Panc1 (cell line): ENCODE data around the gene NCKAP1. TPM values are rescaled to one million over a fixed set of nuclear protein-coding genes. Genes with fewer than 3 reads are reported as not detected.
A peak's percentile ranks its signal among the peaks of the same experiment; 100 is the strongest.

Experiments used
- ATAC-seq: fragments of 200-7000 bp; cut with Tn5 transposase; 2 replicates; pipeline ENCODE4 v1.9.1; 2020; ENCODE audit warnings: mild to moderate bottlenecking, moderate library complexity
- BruUV-seq: library from RNA; stranded (reverse); fragments of 400-500 nt; replicated peaks from 2 replicates; lab custom pipeline; 2021; lab: Mats Ljungman, UMichigan
- CTCF ChIA-PET: fragments of 300-600 bp; sonication (Branson Sonifier 250); formaldehyde crosslinking; loops from one replicate; lab custom pipeline; 2022; ENCODE audit warnings: antibody characterized with exemption; lab: Charles Lee
- POLR2A ChIA-PET: fragments of 300-600 bp; sonication (Branson Sonifier 250); formaldehyde crosslinking; loops from one replicate; lab custom pipeline; 2022; ENCODE audit warnings: antibody characterized with exemption; lab: Charles Lee
- DNase-seq: peaks from one replicate; pipeline ENCODE4 v3.0.0-alpha.2; 2010; ENCODE audit warnings: low read depth, low spot score
- H3K27ac ChIP-seq: 2 replicates; pipeline ENCODE4 v1.5.1; 2011; ENCODE audit warnings: mild to moderate bottlenecking, low read length, inconsistent platforms
- H3K27me3 ChIP-seq: fragments of 200-500 bp; sonication (Bioruptor generic); 2 replicates; pipeline ENCODE4 v1.6.0; 2014; ENCODE audit warnings: low read length, inconsistent platforms; ENCODE audit not compliant: control insufficient read depth, insufficient read depth
- H3K36me3 ChIP-seq: fragments of 200-500 bp; sonication (Bioruptor generic); 2 replicates; pipeline ENCODE4 v1.5.1; 2014; ENCODE audit warnings: inconsistent platforms, mild to moderate bottlenecking, low read length, moderate library complexity; ENCODE audit not compliant: control insufficient read depth, insufficient read depth
- H3K4me1 ChIP-seq: 2 replicates; pipeline ENCODE4 v1.5.1; 2011; ENCODE audit warnings: inconsistent platforms, mild to moderate bottlenecking, low read length, moderate library complexity; ENCODE audit not compliant: control insufficient read depth, insufficient read depth
- H3K4me3 ChIP-seq, 2 experiments: 2 replicates each; pipeline ENCODE4 v1.5.1; 2011 to 2012; ENCODE audit warnings: low read depth in 2 of 2, low read length in 2 of 2, mild to moderate bottlenecking in 2 of 2, inconsistent platforms in 1 of 2, moderate library complexity in 1 of 2
- H3K9me3 ChIP-seq: fragments of 200-500 bp; sonication (Bioruptor generic); 2 replicates; pipeline ENCODE4 v1.5.1; 2014; ENCODE audit warnings: low read depth, mild to moderate bottlenecking, inconsistent platforms, low read length, moderate library complexity; ENCODE audit not compliant: control insufficient read depth, insufficient read depth
- POLR2AphosphoS5 ChIP-seq: IDR thresholded peaks from 2 replicates; pipeline ENCODE4 v1.6.1; 2012; ENCODE audit warnings: mild to moderate bottlenecking, low read depth, low read length, moderate library complexity
- SIN3A ChIP-seq: IDR thresholded peaks from 2 replicates; pipeline ENCODE4 v1.6.1; 2012; ENCODE audit warnings: low read depth, mild to moderate bottlenecking, low read length, moderate library complexity, borderline replicate concordance; ENCODE audit not compliant: insufficient read depth
- TCF7L2 ChIP-seq: IDR thresholded peaks from 2 replicates; pipeline ENCODE4 v1.6.1; 2011; ENCODE audit warnings: mild to moderate bottlenecking, low read depth, low read length, inconsistent platforms
- in situ Hi-C: cut with HindIII; loops from 2 replicates; pipeline ENCODE4 v1.10.0; 2016; ENCODE audit warnings: low sequenced_read_pairs, low pct_unique_long_range_greater_than_20kb
- intact Hi-C: fragments of 100-400 bp; cut with micrococcal nuclease; formaldehyde crosslinking; loops from one replicate; pipeline ENCODE4 v1.10.0; 2022; ENCODE audit not compliant: unreplicated experiment
- total RNA-seq: library from RNA; stranded (reverse); gene quantifications from one replicate; pipeline ENCODE4 v1.2.1, GENCODE V29; 2021; ENCODE audit not compliant: unreplicated experiment
- TF ChIP-seq, protein P1 (sequence below): fragments of 450-650 bp; IDR thresholded peaks from 2 replicates; pipeline ENCODE4 v1.5.1; 2017; ENCODE audit warnings: mild to moderate bottlenecking
- TF ChIP-seq, protein P2 (sequence below), 2 experiments: IDR thresholded peaks; 2 replicates each; pipeline ENCODE4 v1.6.1; 2011 to 2012; ENCODE audit warnings: low read depth in 2 of 2, control low read depth in 1 of 2, low read length in 1 of 2, mild to moderate bottlenecking in 1 of 2, moderate library complexity in 1 of 2; ENCODE audit not compliant: insufficient read depth in 1 of 2

NCKAP1 gene
- total RNA-seq, 1 experiment from 2014 or later: 174 TPM

DNA sequence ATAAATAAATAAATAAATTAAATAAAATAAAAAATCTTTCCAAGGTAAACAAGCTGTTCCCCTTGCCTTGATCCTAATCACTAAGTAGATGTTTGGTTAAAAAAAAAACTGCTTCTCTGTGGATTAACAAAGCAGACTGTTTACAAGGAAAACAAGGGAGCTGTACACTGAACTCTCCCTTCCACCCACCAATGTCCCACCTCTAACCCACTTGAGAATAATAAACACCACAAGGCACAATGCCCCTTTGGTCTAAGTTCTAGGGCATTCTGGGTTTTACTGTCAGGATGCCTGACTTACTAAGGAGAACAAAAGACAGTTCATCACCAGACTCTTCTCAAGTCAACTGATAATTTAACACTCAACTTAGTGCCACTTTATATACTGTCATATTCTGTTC lies 83.5 kb downstream of the NCKAP1 start:
- Histone ChIP-seq H3K4me1 (peaks cover 3% of the 10 kb centered on the region; the same call in 1 of the 2 replicates), H3K9me3 (no peaks in the 10 kb centered on the region), H3K36me3 (peaks cover 35% of the 10 kb centered on the region), H3K27ac (no peak overlapping the region), H3K4me3 (no peak overlapping the region), H3K27me3 (no peaks in the 10 kb centered on the region)
- CTCF ChIA-PET: no interaction called here
- TF ChIP-seq POLR2AphosphoS5: no peak
- TF ChIP-seq, protein P1, sequence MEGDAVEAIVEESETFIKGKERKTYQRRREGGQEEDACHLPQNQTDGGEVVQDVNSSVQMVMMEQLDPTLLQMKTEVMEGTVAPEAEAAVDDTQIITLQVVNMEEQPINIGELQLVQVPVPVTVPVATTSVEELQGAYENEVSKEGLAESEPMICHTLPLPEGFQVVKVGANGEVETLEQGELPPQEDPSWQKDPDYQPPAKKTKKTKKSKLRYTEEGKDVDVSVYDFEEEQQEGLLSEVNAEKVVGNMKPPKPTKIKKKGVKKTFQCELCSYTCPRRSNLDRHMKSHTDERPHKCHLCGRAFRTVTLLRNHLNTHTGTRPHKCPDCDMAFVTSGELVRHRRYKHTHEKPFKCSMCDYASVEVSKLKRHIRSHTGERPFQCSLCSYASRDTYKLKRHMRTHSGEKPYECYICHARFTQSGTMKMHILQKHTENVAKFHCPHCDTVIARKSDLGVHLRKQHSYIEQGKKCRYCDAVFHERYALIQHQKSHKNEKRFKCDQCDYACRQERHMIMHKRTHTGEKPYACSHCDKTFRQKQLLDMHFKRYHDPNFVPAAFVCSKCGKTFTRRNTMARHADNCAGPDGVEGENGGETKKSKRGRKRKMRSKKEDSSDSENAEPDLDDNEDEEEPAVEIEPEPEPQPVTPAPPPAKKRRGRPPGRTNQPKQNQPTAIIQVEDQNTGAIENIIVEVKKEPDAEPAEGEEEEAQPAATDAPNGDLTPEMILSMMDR: no peak
- TF ChIP-seq SIN3A: no peak
- TF ChIP-seq TCF7L2: no peak
- TF ChIP-seq, protein P2, sequence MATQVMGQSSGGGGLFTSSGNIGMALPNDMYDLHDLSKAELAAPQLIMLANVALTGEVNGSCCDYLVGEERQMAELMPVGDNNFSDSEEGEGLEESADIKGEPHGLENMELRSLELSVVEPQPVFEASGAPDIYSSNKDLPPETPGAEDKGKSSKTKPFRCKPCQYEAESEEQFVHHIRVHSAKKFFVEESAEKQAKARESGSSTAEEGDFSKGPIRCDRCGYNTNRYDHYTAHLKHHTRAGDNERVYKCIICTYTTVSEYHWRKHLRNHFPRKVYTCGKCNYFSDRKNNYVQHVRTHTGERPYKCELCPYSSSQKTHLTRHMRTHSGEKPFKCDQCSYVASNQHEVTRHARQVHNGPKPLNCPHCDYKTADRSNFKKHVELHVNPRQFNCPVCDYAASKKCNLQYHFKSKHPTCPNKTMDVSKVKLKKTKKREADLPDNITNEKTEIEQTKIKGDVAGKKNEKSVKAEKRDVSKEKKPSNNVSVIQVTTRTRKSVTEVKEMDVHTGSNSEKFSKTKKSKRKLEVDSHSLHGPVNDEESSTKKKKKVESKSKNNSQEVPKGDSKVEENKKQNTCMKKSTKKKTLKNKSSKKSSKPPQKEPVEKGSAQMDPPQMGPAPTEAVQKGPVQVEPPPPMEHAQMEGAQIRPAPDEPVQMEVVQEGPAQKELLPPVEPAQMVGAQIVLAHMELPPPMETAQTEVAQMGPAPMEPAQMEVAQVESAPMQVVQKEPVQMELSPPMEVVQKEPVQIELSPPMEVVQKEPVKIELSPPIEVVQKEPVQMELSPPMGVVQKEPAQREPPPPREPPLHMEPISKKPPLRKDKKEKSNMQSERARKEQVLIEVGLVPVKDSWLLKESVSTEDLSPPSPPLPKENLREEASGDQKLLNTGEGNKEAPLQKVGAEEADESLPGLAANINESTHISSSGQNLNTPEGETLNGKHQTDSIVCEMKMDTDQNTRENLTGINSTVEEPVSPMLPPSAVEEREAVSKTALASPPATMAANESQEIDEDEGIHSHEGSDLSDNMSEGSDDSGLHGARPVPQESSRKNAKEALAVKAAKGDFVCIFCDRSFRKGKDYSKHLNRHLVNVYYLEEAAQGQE (IDR thresholded peaks at IDR 0.05; ENCODE audit: insufficient read depth in 1 of 2, low read depth in 2 of 2, low read length in 1 of 2): no peak
- POLR2A ChIA-PET: no interaction called here
- in situ Hi-C loops: no loop called here
- ATAC-seq: peak; percentile 66; the same call in 1 of the 2 replicates
- BruUV-seq: no TSS peak
- intact Hi-C loops: no loop called here
- DNase-seq: no peak

DNA sequence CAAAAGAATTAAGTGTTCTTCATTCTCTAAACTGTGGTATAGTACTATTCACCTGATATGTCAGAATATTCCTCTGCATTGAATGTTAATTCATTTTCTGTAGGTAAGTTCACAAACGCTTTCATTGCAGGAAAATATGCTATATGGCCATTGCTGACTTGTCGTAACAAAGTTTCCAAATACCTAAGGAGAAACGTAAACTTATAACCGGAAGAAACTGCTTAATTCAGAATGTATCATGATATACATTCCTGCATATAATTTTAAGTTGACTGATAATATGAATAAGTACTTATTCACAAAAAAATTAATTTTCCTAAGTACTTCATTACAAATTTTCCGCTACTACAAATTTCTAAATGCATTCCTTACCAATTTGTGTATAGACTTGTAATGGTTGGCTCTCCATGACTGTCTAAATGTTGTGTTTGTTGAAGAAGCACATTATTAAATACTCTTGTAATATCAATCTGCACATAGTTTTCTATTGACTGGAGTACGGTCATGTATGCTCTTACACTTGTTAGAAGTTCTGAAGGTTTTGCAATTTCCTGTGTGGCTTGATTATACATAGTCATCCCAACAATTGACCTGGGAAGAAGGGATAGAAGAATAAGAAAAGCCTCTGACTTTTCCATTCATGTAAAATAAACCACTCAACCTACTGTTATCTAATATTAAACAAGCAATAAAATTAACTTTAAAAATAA lies 85.4 kb downstream of the NCKAP1 start:
- Histone ChIP-seq H3K27ac (no peak overlapping the region), H3K36me3 (peaks cover 29% of the 10 kb centered on the region), H3K9me3 (no peaks in the 10 kb centered on the region), H3K4me3 (no peak overlapping the region), H3K27me3 (no peaks in the 10 kb centered on the region), H3K4me1 (peaks cover 3% of the 10 kb centered on the region; the same call in 1 of the 2 replicates)
- DNase-seq (no peak), ATAC-seq (no peak)
- TF ChIP-seq SIN3A (no peak), TCF7L2 (no peak)
- TF ChIP-seq, protein P1: no peak
- ChIA-PET CTCF (no interaction called here), POLR2A (no interaction called here)
- in situ Hi-C loops (no loop called here), intact Hi-C loops (no loop called here)
- no TSS peak for BruUV-seq
